Liver (tissue), 9 donors: ENCODE data around the gene CDH13. TPM values are rescaled to one million over a fixed set of nuclear protein-coding genes. Genes with fewer than 3 reads are reported as not detected.

Experiments
- DNase-seq: peaks from one replicate; pipeline ENCODE4 v3.0.0-alpha.2; 2017; ENCODE audit warnings: low spot score
- H3K27ac ChIP-seq, 2 donors: one replicate each; pipeline ENCODE4 v1.7.0; 2013; ENCODE audit warnings: inconsistent platforms in 2 of 2, low read length in 2 of 2, control low read depth in 1 of 2, low read depth in 1 of 2, mild to moderate bottlenecking in 1 of 2
- H3K27me3 ChIP-seq, 4 donors: one replicate each; pipeline versions ENCODE4 v1.6.1 to v1.7.0; 2013; ENCODE audit warnings: low read length in 3 of 4, inconsistent platforms in 1 of 4, mild to moderate bottlenecking in 1 of 4, moderate library complexity in 1 of 4; ENCODE audit not compliant: control insufficient read depth in 4 of 4, insufficient read depth in 4 of 4
- H3K36me3 ChIP-seq, 4 donors: one replicate each; pipeline versions ENCODE4 v1.6.1 to v1.7.0; 2013; ENCODE audit warnings: low read length in 3 of 4, mild to moderate bottlenecking in 3 of 4, low read depth in 1 of 4, moderate library complexity in 1 of 4; ENCODE audit not compliant: control insufficient read depth in 4 of 4, insufficient read depth in 3 of 4
- H3K4me1 ChIP-seq, 4 donors: one replicate each; pipeline versions ENCODE4 v1.6.1 to v1.7.0; 2013; ENCODE audit warnings: low read length in 3 of 4, mild to moderate bottlenecking in 3 of 4, moderate library complexity in 1 of 4; ENCODE audit not compliant: control insufficient read depth in 4 of 4, insufficient read depth in 4 of 4
- H3K4me3 ChIP-seq, 3 donors: one replicate each; pipeline versions ENCODE4 v1.6.1 to v1.7.0; 2013; ENCODE audit warnings: low read length in 3 of 3, control low read depth in 1 of 3, low read depth in 1 of 3, mild to moderate bottlenecking in 1 of 3
- H3K9ac ChIP-seq, 2 donors: one replicate each; pipeline ENCODE4 v1.7.0; 2013; ENCODE audit warnings: low read length in 2 of 2, mild to moderate bottlenecking in 2 of 2, moderate library complexity in 2 of 2, control low read depth in 1 of 2, low read depth in 1 of 2
- H3K9me3 ChIP-seq, 4 donors: one replicate each; pipeline versions ENCODE4 v1.6.1 to v1.7.0; 2013; ENCODE audit warnings: low read length in 3 of 4; ENCODE audit not compliant: control insufficient read depth in 4 of 4
- EGR1 ChIP-seq, 2 donors: IDR thresholded peaks; 2 replicates each; pipeline ENCODE4 v1.6.1; 2016 to 2018; ENCODE audit warnings: antibody characterized with exemption in 2 of 2, low read depth in 2 of 2
- FOXA1 ChIP-seq: IDR thresholded peaks from 2 replicates; pipeline ENCODE4 v1.6.1; 2016; ENCODE audit warnings: antibody characterized with exemption
- FOXA2 ChIP-seq: IDR thresholded peaks from 2 replicates; pipeline ENCODE4 v1.6.1; 2016; ENCODE audit warnings: antibody characterized with exemption
- GABPA ChIP-seq, 2 donors: IDR thresholded peaks in 1 of 2; conservative IDR thresholded peaks in 1 of 2; 2 replicates each; pipeline ENCODE4 v1.6.1; 2016; ENCODE audit warnings: antibody characterized with exemption in 2 of 2, mild to moderate bottlenecking in 1 of 2, moderate library complexity in 1 of 2
- HNF4A ChIP-seq, 2 donors: conservative IDR thresholded peaks; 2 replicates each; pipeline ENCODE4 v1.6.1; 2016; ENCODE audit warnings: antibody characterized with exemption in 2 of 2, mild to moderate bottlenecking in 2 of 2
- HNF4G ChIP-seq: IDR thresholded peaks from 2 replicates; pipeline ENCODE4 v1.6.1; 2016; ENCODE audit warnings: antibody characterized with exemption
- JUND ChIP-seq, 2 donors: IDR thresholded peaks; 2 replicates each; pipeline ENCODE4 v1.6.1; 2016; ENCODE audit warnings: antibody characterized with exemption in 2 of 2
- NR2F2 ChIP-seq: IDR thresholded peaks from 2 replicates; pipeline ENCODE4 v1.6.1; 2016; ENCODE audit warnings: antibody characterized with exemption
- RAD21 ChIP-seq, 2 donors: IDR thresholded peaks; 2 replicates each; pipeline ENCODE4 v1.6.1; 2016; ENCODE audit warnings: antibody characterized with exemption in 2 of 2, mild to moderate bottlenecking in 2 of 2
- RXRA ChIP-seq, 2 donors: IDR thresholded peaks; 2 replicates each; pipeline ENCODE4 v1.6.1; 2017 to 2018; ENCODE audit warnings: antibody characterized with exemption in 2 of 2, mild to moderate bottlenecking in 1 of 2
- SP1 ChIP-seq: IDR thresholded peaks from 2 replicates; pipeline ENCODE4 v1.6.1; 2018; ENCODE audit warnings: antibody characterized with exemption, mild to moderate bottlenecking
- TAF1 ChIP-seq: conservative IDR thresholded peaks from 2 replicates; pipeline ENCODE4 v1.6.1; 2016; ENCODE audit warnings: antibody characterized with exemption, mild to moderate bottlenecking
- YY1 ChIP-seq: IDR thresholded peaks from 2 replicates; pipeline ENCODE4 v1.6.1; 2016; ENCODE audit warnings: antibody characterized with exemption, mild to moderate bottlenecking
- WGBS: extraction: QIAGEN DNeasy Blood & Tissue Kit; methylation state at CpG from one replicate; pipeline ENCODE4 v1.1.7; 2013; 5-methylcytosine and 5-hydroxymethylcytosine counted together
- polyA plus RNA-seq, 2 donors: library from polyadenylated mRNA; stranded (reverse) in 1 of 2; unstranded in 1 of 2; fragments of 200-250 nt in 1 of 2; fragments of >200 nt in 1 of 2; fragmentation: Nextera tagmentation in 1 of 2; extraction: Ambion mirVana in 1 of 2; gene quantifications; one replicate each; pipeline versions ENCODE4 v1.2.1 to v1.2.3, GENCODE V29; 2013 to 2015
- total RNA-seq, 2 donors: library from RNA; depleted of rRNA; stranded (reverse); fragments of >200 nt; gene quantifications; one replicate each; pipeline ENCODE4 v1.2.3, GENCODE V29; 2014
- TF ChIP-seq, protein P1 (sequence below): fragments of 150-350 bp; IDR thresholded peaks from 2 replicates; pipeline ENCODE4 v1.5.1; 2017; ENCODE audit warnings: improper control_type of control experiment, low read depth, low read length; ENCODE audit not compliant: missing input control
- TF ChIP-seq, protein P2 (sequence below): IDR thresholded peaks from 2 replicates; pipeline ENCODE4 v1.6.1; 2016; ENCODE audit warnings: antibody characterized with exemption
- TF ChIP-seq, protein P3 (sequence below): IDR thresholded peaks from 2 replicates; pipeline ENCODE4 v1.6.1; 2016; ENCODE audit warnings: antibody characterized with exemption
- TF ChIP-seq, protein P4 (sequence below): IDR thresholded peaks from 2 replicates; pipeline ENCODE4 v1.6.1; 2016; ENCODE audit warnings: antibody characterized with exemption
- TF ChIP-seq, protein P5 (sequence below): IDR thresholded peaks from 2 replicates; pipeline ENCODE4 v1.6.1; 2016; ENCODE audit warnings: antibody characterized with exemption, mild to moderate bottlenecking
- donor health status: healthy.
- donor health status: healthy.
- donor health status: healthy.
- donor health status: healthy.
- donor health status: healthy.

The CDH13 gene
- total and polyA plus RNA-seq, 4 donors: 0.21 to 1.5 (median 0.58) TPM

DNA sequence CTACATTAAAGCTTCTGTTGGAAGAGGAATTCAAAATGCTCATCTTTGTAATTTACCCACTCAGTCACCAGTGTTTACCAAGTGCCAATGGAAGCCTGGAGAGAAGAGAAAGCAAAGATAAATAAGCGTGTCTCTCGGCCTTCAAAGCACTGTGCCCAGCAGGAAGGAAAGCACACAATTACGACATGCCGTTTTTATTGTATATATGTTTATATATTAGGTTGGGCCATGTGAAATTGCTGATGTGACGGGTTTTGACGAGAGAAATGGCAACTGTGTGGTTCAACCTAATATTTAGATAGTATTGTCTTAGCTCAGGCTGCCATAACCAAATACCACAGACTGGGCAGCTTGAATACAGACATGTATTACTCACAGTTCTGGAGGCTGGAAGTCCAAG is 1101.7 kb downstream of the CDH13 start:
- H3K9ac ChIP-seq: no peak overlapping the region
- H3K4me1 ChIP-seq: no peaks in the 10 kb centered on the region
- WGBS: 52% methylated on average over 6 of the region's 6 CpGs
- H3K9me3 ChIP-seq: peaks cover 0 to 7% (median 2%) of the 10 kb centered on the region in 4 donors
- no peaks in the 10 kb centered on the region for H3K27me3 ChIP-seq
- H3K36me3 ChIP-seq: no peaks in the 10 kb centered on the region
- no peak overlapping the region for H3K27ac ChIP-seq
- TF ChIP-seq, protein P1, sequence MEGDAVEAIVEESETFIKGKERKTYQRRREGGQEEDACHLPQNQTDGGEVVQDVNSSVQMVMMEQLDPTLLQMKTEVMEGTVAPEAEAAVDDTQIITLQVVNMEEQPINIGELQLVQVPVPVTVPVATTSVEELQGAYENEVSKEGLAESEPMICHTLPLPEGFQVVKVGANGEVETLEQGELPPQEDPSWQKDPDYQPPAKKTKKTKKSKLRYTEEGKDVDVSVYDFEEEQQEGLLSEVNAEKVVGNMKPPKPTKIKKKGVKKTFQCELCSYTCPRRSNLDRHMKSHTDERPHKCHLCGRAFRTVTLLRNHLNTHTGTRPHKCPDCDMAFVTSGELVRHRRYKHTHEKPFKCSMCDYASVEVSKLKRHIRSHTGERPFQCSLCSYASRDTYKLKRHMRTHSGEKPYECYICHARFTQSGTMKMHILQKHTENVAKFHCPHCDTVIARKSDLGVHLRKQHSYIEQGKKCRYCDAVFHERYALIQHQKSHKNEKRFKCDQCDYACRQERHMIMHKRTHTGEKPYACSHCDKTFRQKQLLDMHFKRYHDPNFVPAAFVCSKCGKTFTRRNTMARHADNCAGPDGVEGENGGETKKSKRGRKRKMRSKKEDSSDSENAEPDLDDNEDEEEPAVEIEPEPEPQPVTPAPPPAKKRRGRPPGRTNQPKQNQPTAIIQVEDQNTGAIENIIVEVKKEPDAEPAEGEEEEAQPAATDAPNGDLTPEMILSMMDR: no peak
- no peak for TF ChIP-seq FOXA1
- TF ChIP-seq, protein P2, sequence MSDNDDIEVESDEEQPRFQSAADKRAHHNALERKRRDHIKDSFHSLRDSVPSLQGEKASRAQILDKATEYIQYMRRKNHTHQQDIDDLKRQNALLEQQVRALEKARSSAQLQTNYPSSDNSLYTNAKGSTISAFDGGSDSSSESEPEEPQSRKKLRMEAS: no peak
- no peak for TF ChIP-seq EGR1 (IDR thresholded peaks at IDR 0.05; ENCODE audit: low read depth in 2 of 2)
- DNase-seq: no peak
- H3K4me3 ChIP-seq: no peak overlapping the region

DNA sequence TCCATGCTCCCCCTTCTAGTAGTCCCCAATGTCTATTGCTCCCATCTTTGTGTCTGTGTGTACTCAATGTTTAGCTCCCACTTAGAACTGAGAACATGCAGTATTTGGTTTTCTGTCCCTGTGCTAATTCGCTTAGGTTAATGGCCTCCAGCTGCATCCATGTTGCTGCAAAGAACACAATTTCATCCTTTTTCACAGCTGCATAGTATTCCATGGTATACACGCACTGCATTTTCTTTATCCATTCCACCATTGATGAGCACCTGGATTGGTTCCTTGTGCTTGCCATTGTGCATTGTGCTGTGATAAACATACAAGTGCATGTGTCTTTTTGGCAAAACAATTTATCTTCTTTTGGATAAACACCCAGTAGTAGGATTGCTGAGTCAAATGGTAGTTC is 1104.0 kb downstream of the CDH13 start:
- WGBS: 33% methylated on average over 2 of the region's 2 CpGs
- peaks cover 0 to 12% (median 4%) of the 10 kb centered on the region in 4 donors for H3K9me3 ChIP-seq
- H3K36me3 ChIP-seq: no peaks in the 10 kb centered on the region
- no peaks in the 10 kb centered on the region for H3K27me3 ChIP-seq
- TF ChIP-seq, protein P3, sequence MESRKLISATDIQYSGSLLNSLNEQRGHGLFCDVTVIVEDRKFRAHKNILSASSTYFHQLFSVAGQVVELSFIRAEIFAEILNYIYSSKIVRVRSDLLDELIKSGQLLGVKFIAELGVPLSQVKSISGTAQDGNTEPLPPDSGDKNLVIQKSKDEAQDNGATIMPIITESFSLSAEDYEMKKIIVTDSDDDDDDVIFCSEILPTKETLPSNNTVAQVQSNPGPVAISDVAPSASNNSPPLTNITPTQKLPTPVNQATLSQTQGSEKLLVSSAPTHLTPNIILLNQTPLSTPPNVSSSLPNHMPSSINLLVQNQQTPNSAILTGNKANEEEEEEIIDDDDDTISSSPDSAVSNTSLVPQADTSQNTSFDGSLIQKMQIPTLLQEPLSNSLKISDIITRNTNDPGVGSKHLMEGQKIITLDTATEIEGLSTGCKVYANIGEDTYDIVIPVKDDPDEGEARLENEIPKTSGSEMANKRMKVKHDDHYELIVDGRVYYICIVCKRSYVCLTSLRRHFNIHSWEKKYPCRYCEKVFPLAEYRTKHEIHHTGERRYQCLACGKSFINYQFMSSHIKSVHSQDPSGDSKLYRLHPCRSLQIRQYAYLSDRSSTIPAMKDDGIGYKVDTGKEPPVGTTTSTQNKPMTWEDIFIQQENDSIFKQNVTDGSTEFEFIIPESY: no peak
- TF ChIP-seq HNF4G (no peak), FOXA1 (no peak), RAD21 (IDR thresholded peaks at IDR 0.05) (no peak), EGR1 (IDR thresholded peaks at IDR 0.05; ENCODE audit: low read depth in 2 of 2) (no peak), YY1 (no peak), NR2F2 (no peak), HNF4A (conservative IDR thresholded peaks at IDR 0.05) (no peak), JUND (IDR thresholded peaks at IDR 0.05) (no peak), SP1 (no peak), GABPA (IDR thresholded peaks at IDR 0.05 in 1 of 2, conservative IDR thresholded peaks at IDR 0.05 in 1 of 2) (no peak), TAF1 (no peak), RXRA (IDR thresholded peaks at IDR 0.05) (no peak), FOXA2 (no peak)
- TF ChIP-seq, protein P2: no peak
- TF ChIP-seq, protein P4, sequence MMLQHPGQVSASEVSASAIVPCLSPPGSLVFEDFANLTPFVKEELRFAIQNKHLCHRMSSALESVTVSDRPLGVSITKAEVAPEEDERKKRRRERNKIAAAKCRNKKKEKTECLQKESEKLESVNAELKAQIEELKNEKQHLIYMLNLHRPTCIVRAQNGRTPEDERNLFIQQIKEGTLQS: no peak
- TF ChIP-seq, protein P1: no peak
- TF ChIP-seq, protein P5, sequence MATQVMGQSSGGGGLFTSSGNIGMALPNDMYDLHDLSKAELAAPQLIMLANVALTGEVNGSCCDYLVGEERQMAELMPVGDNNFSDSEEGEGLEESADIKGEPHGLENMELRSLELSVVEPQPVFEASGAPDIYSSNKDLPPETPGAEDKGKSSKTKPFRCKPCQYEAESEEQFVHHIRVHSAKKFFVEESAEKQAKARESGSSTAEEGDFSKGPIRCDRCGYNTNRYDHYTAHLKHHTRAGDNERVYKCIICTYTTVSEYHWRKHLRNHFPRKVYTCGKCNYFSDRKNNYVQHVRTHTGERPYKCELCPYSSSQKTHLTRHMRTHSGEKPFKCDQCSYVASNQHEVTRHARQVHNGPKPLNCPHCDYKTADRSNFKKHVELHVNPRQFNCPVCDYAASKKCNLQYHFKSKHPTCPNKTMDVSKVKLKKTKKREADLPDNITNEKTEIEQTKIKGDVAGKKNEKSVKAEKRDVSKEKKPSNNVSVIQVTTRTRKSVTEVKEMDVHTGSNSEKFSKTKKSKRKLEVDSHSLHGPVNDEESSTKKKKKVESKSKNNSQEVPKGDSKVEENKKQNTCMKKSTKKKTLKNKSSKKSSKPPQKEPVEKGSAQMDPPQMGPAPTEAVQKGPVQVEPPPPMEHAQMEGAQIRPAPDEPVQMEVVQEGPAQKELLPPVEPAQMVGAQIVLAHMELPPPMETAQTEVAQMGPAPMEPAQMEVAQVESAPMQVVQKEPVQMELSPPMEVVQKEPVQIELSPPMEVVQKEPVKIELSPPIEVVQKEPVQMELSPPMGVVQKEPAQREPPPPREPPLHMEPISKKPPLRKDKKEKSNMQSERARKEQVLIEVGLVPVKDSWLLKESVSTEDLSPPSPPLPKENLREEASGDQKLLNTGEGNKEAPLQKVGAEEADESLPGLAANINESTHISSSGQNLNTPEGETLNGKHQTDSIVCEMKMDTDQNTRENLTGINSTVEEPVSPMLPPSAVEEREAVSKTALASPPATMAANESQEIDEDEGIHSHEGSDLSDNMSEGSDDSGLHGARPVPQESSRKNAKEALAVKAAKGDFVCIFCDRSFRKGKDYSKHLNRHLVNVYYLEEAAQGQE: no peak
- no peaks in the 10 kb centered on the region for H3K4me1 ChIP-seq
- H3K4me3 ChIP-seq: no peak overlapping the region
- H3K27ac ChIP-seq: no peak overlapping the region
- DNase-seq: no peak
- no peak overlapping the region for H3K9ac ChIP-seq
